GM10266 (cell line): ENCODE results near the gene GAS7.

Experiments used
- DNase-seq: peaks from one replicate; pipeline ENCODE4 v3.0.0; 2012; ENCODE audit errors: extremely low spot score
- TF ChIP-seq, protein P1 (sequence below): IDR thresholded peaks from 2 replicates; pipeline ENCODE4 v1.5.1; 2012; ENCODE audit warnings: mild to moderate bottlenecking, low read depth; ENCODE audit not compliant: control insufficient read depth, insufficient read depth; ENCODE audit errors: missing control alignments

Gene GAS7

DNA sequence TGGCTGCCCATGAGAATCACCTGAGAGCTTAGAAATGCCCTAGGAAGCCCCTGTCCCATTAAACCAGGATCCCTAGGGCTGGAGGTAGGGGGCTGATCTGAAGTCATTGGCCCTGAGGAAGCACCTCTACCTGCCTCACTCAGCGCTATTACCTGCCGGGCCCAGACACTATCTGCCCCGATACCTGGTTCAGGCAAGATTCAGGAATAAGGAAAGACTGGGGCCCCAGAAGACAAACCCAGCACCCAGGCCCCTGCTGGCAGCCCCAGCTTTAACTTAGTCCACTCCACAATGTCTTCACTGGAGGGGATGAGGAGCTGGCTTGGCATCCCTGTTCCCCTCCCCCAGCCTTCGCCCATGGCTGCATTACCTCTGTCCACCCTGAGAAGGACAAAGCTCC is 126.3 kb downstream of the GAS7 start:
- no peak for DNase-seq
- TF ChIP-seq, protein P1, sequence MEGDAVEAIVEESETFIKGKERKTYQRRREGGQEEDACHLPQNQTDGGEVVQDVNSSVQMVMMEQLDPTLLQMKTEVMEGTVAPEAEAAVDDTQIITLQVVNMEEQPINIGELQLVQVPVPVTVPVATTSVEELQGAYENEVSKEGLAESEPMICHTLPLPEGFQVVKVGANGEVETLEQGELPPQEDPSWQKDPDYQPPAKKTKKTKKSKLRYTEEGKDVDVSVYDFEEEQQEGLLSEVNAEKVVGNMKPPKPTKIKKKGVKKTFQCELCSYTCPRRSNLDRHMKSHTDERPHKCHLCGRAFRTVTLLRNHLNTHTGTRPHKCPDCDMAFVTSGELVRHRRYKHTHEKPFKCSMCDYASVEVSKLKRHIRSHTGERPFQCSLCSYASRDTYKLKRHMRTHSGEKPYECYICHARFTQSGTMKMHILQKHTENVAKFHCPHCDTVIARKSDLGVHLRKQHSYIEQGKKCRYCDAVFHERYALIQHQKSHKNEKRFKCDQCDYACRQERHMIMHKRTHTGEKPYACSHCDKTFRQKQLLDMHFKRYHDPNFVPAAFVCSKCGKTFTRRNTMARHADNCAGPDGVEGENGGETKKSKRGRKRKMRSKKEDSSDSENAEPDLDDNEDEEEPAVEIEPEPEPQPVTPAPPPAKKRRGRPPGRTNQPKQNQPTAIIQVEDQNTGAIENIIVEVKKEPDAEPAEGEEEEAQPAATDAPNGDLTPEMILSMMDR: no peak

DNA sequence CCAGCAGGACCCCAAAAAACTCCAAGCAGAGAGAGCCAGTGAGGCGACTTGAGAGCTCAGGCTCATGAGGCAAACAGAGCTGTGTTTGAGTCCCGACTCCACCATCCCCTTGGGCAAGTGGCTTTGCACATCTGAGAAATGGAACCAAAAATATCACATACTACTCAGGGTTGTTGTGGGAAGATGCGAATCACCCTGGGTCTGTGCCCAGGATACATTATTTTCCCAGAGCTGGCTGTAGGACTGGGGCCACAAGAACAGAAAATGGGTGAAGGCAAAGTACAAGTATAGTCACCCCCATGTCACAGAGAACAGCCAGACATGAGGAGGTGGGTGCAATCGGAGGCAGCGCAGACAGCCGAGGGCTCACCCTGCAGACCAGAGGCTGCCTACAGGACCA is 127.3 kb downstream of the GAS7 start:
- TF ChIP-seq, protein P1: no peak
- no peak for DNase-seq

DNA sequence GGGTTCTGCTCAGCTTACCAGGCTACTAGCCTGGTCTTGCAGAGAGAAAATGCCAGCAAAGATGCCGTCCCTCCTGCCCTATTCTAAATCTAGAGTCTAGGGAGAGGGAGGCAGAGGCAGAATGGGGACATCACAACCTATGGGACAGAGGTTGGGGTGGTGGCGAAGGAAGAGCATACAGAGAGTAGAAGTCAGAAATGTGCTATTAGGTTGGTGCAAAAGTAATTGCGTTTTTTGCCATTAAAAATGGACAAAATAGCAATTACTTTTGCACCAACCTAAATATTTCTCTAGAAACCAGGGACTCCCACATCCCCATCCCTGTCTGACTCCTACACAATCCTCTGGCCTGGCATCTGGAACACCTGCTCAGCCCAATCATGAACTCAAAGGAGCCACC is 127.7 kb downstream of the GAS7 start:
- TF ChIP-seq, protein P1: no peak
- DNase-seq: no peak

DNA sequence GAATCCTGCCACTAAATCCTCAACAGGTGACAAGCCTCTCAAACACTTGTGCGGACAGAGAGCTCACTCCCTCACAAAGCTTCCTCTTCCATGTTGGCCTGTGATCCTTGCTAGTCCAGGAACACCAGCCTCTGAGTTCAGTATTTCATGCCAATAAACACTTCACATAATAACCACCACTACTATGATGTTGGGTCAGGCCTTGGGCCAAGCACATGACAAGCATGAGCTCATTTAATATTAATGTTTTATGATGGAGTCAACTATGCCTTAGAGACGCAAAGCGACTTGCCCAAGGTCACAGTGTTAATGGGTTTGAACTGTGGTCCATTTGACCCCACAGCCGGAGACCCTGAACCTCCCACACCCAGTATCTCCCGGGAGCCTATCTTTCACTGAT is 129.1 kb downstream of the GAS7 start:
- TF ChIP-seq, protein P1: no peak
- no peak for DNase-seq

DNA sequence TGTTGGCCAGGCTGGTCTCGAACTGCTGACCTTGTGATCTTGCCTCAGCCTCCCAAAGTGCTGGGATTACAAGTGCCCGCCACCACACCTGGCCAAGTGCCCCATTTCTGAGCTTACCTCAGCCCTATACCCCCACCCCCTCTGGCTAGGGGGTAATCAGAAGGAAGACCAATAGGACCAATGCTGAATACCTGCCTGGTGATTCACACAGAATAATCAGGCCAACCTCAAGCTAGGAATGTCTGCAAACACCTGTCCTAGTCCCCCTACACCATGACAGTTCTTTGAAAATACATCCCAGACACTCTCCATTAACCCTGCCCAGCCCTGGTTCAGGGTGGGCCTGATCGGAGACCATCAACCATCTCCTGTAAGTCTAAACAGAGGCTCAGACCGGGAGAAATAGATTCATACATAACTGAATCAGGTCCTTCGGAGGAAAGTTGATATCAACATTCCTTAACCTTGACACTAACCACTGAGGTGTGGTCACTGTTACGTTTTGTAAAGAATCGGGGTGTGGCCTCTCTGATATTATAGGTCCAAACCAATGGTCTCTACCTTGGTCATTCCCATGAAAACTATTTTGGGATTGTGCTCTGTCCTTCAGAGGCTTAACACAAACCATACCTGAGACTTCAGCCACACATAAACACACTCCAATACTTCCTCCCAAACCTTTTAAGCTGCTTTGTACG is 130.8 kb downstream of the GAS7 start:
- TF ChIP-seq, protein P1: no peak
- DNase-seq: no peak

DNA sequence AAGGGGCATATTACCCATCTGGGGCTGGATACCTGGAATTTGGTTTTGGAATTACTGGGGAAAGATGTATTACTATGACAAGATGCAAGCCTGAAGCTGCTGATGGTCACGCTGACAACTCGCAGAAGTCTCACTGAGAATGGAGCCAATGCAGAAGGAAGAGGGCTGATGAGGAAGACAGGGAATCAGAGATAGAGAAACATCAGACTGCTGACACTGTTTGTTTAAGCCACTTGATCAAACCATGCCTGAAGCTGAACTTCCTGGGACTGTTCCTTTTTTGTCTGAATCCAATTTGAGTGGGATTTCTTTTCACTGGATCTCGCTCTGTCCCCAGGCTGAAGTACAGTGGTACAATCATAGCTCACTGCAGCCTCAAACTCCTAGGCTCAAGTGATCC is 133.9 kb downstream of the GAS7 start:
- TF ChIP-seq, protein P1: no peak
- DNase-seq: no peak

DNA sequence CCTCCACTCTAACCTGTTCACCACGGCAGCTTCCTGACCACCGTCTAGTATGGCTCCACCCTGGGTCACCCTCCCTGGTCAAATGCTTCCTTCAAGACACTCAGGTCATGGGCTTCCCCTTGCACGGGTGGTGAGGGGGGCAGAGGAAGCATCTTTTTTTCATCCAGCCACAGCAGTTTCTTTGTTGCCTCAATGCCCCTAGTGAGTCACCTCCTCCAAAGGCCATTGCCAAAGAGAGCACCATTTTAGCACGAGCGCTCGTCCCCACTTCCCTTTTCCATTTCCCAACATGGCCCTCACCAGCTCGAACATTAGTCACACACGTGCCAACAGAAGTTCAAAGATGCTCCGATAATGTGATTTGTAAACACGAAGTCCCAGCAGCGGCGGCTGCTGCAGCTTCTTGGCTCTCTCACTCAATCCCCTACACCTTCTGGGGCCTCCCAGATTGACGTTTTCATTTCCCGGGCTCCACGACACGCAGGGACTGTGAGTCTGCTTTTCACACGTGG is 134.6 kb downstream of the GAS7 start:
- TF ChIP-seq, protein P1: no peak
- no peak for DNase-seq
